ENCODE data around the gene ENTPD7. TPM values are rescaled to one million over a fixed set of nuclear protein-coding genes. Genes with fewer than 3 reads are reported as not detected.
A peak's percentile ranks its signal among the peaks of the same experiment; 100 is the strongest.

Gene ENTPD7
- total RNA-seq, 1 experiment from 2014 or later, result 14.5 TPM

GRCh38 chr10:99612167-99612831 is 47.0 kb upstream of the ENTPD7 start:
- no peak overlapping the region for H3K27ac ChIP-seq (ENCODE audit: insufficient read length, low read depth, low read length)
- Mint-ChIP-seq H3K4me3 (no peak overlapping the region), H3K36me3 (ENCODE audit: insufficient read depth in 1 of 3, low read depth in 3 of 3) (peaks cover 0 to 5% (median 0%) of the 10 kb centered on the region in 3 experiments; a peak in 2 of 7 replicates), H3K27ac (no peak overlapping the region; a peak in 1 of 7 replicates), H3K9me3 (no peaks in the 10 kb centered on the region), H3K4me1 (peaks cover 4 to 10% of the 10 kb centered on the region in 2 experiments; a peak in 3 of 4 replicates), H3K27me3 (ENCODE audit: low read depth) (no peaks in the 10 kb centered on the region)
- H3K18ac ChIP-seq (ENCODE audit: insufficient read length, low read depth, low read length), result no peak overlapping the region
- peak; percentile 58 for DNase-seq
- H3K79me2 ChIP-seq (ENCODE audit: insufficient read depth, low read length), result no peaks in the 10 kb centered on the region
- H4K91ac ChIP-seq (ENCODE audit: insufficient read length, low read depth, low read length), result no peak overlapping the region
- WGBS (ENCODE audit: extremely low coverage, insufficient read length, low lambda C conversion rate), result no CpG with 5 or more reads among the region's 7 CpGs
- H2BK20ac ChIP-seq (ENCODE audit: low read depth, low read length, poor library complexity, severe bottlenecking), result no peak overlapping the region
- no peak overlapping the region for H4K5ac ChIP-seq (ENCODE audit: insufficient read length, low read depth, low read length)
- H4K8ac ChIP-seq (replicated peaks; ENCODE audit: insufficient read length, low read depth, low read length), result no peak overlapping the region
- no peaks in the 10 kb centered on the region for H3K9me3 ChIP-seq (ENCODE audit: control insufficient read depth, low read depth, low read length)
- H3K23ac ChIP-seq (ENCODE audit: insufficient read length, low read depth, low read length), result no peak overlapping the region
- no peaks in the 10 kb centered on the region for H3K79me1 ChIP-seq (ENCODE audit: insufficient read depth, low read depth, low read length, poor library complexity, severe bottlenecking)
- no peaks in the 10 kb centered on the region for H3K4me1 ChIP-seq (ENCODE audit: insufficient read depth, low read length)
- no peak overlapping the region for H3K56ac ChIP-seq (ENCODE audit: insufficient read length, low read depth, low read length)
- H3K27me3 ChIP-seq (ENCODE audit: insufficient read depth, low read length), result no peaks in the 10 kb centered on the region
- no peak overlapping the region for H2AFZ ChIP-seq (ENCODE audit: low read length)
- no peak overlapping the region for H2BK120ac ChIP-seq (ENCODE audit: low read depth, low read length, poor library complexity, severe bottlenecking)
- no peak overlapping the region for H3K14ac ChIP-seq (ENCODE audit: insufficient read depth, low read length)
- no peak overlapping the region for H3K4me2 ChIP-seq (ENCODE audit: insufficient read depth, insufficient read length, low read length)
- no peak overlapping the region for H3T11ph ChIP-seq (ENCODE audit: low read length)
- no peak overlapping the region for H2AK5ac ChIP-seq (ENCODE audit: insufficient read length, low read length)
- no peak overlapping the region for H3K9ac ChIP-seq (ENCODE audit: extremely low read depth, insufficient read length, low read length)
- TF ChIP-seq, protein P1, sequence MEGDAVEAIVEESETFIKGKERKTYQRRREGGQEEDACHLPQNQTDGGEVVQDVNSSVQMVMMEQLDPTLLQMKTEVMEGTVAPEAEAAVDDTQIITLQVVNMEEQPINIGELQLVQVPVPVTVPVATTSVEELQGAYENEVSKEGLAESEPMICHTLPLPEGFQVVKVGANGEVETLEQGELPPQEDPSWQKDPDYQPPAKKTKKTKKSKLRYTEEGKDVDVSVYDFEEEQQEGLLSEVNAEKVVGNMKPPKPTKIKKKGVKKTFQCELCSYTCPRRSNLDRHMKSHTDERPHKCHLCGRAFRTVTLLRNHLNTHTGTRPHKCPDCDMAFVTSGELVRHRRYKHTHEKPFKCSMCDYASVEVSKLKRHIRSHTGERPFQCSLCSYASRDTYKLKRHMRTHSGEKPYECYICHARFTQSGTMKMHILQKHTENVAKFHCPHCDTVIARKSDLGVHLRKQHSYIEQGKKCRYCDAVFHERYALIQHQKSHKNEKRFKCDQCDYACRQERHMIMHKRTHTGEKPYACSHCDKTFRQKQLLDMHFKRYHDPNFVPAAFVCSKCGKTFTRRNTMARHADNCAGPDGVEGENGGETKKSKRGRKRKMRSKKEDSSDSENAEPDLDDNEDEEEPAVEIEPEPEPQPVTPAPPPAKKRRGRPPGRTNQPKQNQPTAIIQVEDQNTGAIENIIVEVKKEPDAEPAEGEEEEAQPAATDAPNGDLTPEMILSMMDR (conservative IDR thresholded peaks at IDR 0.05), result peak; percentile 90
- H2BK5ac ChIP-seq (ENCODE audit: insufficient read length, low read length), result no peak overlapping the region
- H2BK12ac ChIP-seq (ENCODE audit: insufficient read length, low read depth, low read length), result no peak overlapping the region
- H2BK15ac ChIP-seq (ENCODE audit: low read depth, low read length), result no peak overlapping the region
- no peaks in the 10 kb centered on the region for H4K20me1 ChIP-seq (ENCODE audit: control insufficient read depth, insufficient read depth, insufficient read length)
- H3K4ac ChIP-seq (ENCODE audit: low read depth, low read length), result no peak overlapping the region
- H3K23me2 ChIP-seq (ENCODE audit: insufficient read length, low read depth, low read length, poor library complexity, severe bottlenecking), result no peaks in the 10 kb centered on the region
